HEK293T (cell line): ENCODE results near the gene PCAT7.

Experiments used
- BHLHE40 ChIP-seq: fragments of 450-650 bp; IDR thresholded peaks from 2 replicates; pipeline ENCODE4 v1.6.1; 2016; ENCODE audit warnings: mild to moderate bottlenecking, moderate library complexity, borderline replicate concordance
- CTBP1 ChIP-seq: fragments of 450-650 bp; IDR thresholded peaks from 2 replicates; pipeline ENCODE4 v1.6.1; 2016; ENCODE audit warnings: borderline replicate concordance
- SP1 ChIP-seq: fragments of 450-650 bp; IDR thresholded peaks from 2 replicates; pipeline ENCODE4 v1.6.1; 2017

GRCh38 chr9:94511134-94511954 lies 43.5 kb upstream of the PCAT7 start:
- TF ChIP-seq CTBP1 (no peak), SP1 (no peak), BHLHE40 (no peak)
